Mesodermal cell (in vitro differentiated cells): ENCODE measurements around the gene ARID2.

Source experiments
- H3K27ac ChIP-seq: 2 replicates; pipeline ENCODE4 v1.7.0; 2013; ENCODE audit warnings: mild to moderate bottlenecking, low read depth, low read length, moderate library complexity; ENCODE audit not compliant: severe bottlenecking
- H3K36me3 ChIP-seq: 2 replicates; pipeline ENCODE4 v1.7.1; 2013; ENCODE audit warnings: mild to moderate bottlenecking, low read length, moderate library complexity; ENCODE audit not compliant: control insufficient read depth, insufficient read depth
- H3K4me1 ChIP-seq: one replicate; pipeline ENCODE4 v1.7.1; 2013; ENCODE audit warnings: mild to moderate bottlenecking, low read length; ENCODE audit not compliant: insufficient read depth, control insufficient read depth, poor library complexity, severe bottlenecking
- H3K4me3 ChIP-seq: 2 replicates; pipeline ENCODE4 v1.7.0; 2013; ENCODE audit warnings: low read length, control low read depth, mild to moderate bottlenecking; ENCODE audit not compliant: insufficient read depth, poor library complexity, severe bottlenecking; ENCODE audit errors: extremely low read depth
- H3K9me3 ChIP-seq: 2 replicates; pipeline ENCODE4 v1.7.1; 2013; ENCODE audit warnings: mild to moderate bottlenecking, low read length, moderate library complexity; ENCODE audit not compliant: control insufficient read depth
- WGBS, 2 experiments: methylation state at CpG; one replicate each; pipeline ENCODE4 v1.1.5; 2013; ENCODE audit warnings: missing lambda C conversion rate in 2 of 2; ENCODE audit not compliant: insufficient coverage in 2 of 2; 5-methylcytosine and 5-hydroxymethylcytosine counted together

Gene ARID2

GRCh38 chr12:45852508-45852907, 123.0 kb downstream of the ARID2 start:
- no peak overlapping the region for H3K4me3 ChIP-seq
- H3K9me3 ChIP-seq, result no peaks in the 10 kb centered on the region
- WGBS, 2 experiments, result 87 to 98% methylated on average over 5 of the region's 7 CpGs
- H3K27ac ChIP-seq, result no peak overlapping the region
- peaks cover 55% of the 10 kb centered on the region for H3K36me3 ChIP-seq
- H3K4me1 ChIP-seq, result no peaks in the 10 kb centered on the region

- Histone ChIP-seq H3K36me3 (peaks cover 58% of the 10 kb centered on the region), H3K27ac (no peak overlapping the region), H3K9me3 (no peaks in the 10 kb centered on the region), H3K4me3 (no peak overlapping the region), H3K4me1 (no peaks in the 10 kb centered on the region)
- 100% methylated on average over 1 to 3 of the region's 3 CpGs for WGBS, 2 experiments
These were observed 124.0 kb downstream of the ARID2 start for GRCh38 chr12:45853550-45853949.

GRCh38 chr12:45863332-45863731, 133.8 kb downstream of the ARID2 start:
- Histone ChIP-seq H3K9me3 (no peaks in the 10 kb centered on the region), H3K36me3 (peaks cover 33% of the 10 kb centered on the region), H3K4me3 (no peak overlapping the region), H3K4me1 (no peaks in the 10 kb centered on the region), H3K27ac (no peak overlapping the region)
- WGBS, 2 experiments, result 83 to 100% methylated on average over 1 of the region's 2 CpGs

- Histone ChIP-seq H3K27ac (no peak overlapping the region), H3K4me3 (no peak overlapping the region), H3K36me3 (peaks cover 47% of the 10 kb centered on the region), H3K4me1 (no peaks in the 10 kb centered on the region), H3K9me3 (no peaks in the 10 kb centered on the region)
- no CpG with 5 or more reads among the region's 1 CpG for WGBS, 2 experiments
These were observed 136.8 kb downstream of the ARID2 start for GRCh38 chr12:45866299-45866698.

GRCh38 chr12:45872446-45872845, 142.9 kb downstream of the ARID2 start:
- WGBS, 2 experiments, result 100% methylated on average over 1 of the region's 7 CpGs; no CpG with 5 or more reads in 1 of the 2 experiments
- H3K36me3 ChIP-seq, result peaks cover 74% of the 10 kb centered on the region
- H3K4me1 ChIP-seq, result no peaks in the 10 kb centered on the region
- H3K4me3 ChIP-seq, result no peak overlapping the region
- no peaks in the 10 kb centered on the region for H3K9me3 ChIP-seq
- no peak overlapping the region for H3K27ac ChIP-seq

GRCh38 chr12:45877069-45877468, 147.6 kb downstream of the ARID2 start:
- Histone ChIP-seq H3K36me3 (peaks cover 70% of the 10 kb centered on the region), H3K9me3 (no peaks in the 10 kb centered on the region), H3K4me1 (peaks cover 18% of the 10 kb centered on the region), H3K27ac (no peak overlapping the region), H3K4me3 (no peak overlapping the region)
- WGBS, 2 experiments, result 90 to 100% methylated on average over 4 of the region's 5 CpGs

- H3K4me3 ChIP-seq, result no peak overlapping the region
- WGBS, 2 experiments, result 75 to 83% methylated on average over 1 to 2 of the region's 8 CpGs
- peaks cover 18% of the 10 kb centered on the region for H3K4me1 ChIP-seq
- peak overlapping the region; percentile 68 for H3K27ac ChIP-seq
- peaks cover 60% of the 10 kb centered on the region for H3K36me3 ChIP-seq
- no peaks in the 10 kb centered on the region for H3K9me3 ChIP-seq
These were observed 149.2 kb downstream of the ARID2 start for GRCh38 chr12:45878630-45879255.

GRCh38 chr12:45879363-45879895, 149.9 kb downstream of the ARID2 start:
- Histone ChIP-seq H3K4me1 (peaks cover 18% of the 10 kb centered on the region), H3K36me3 (peaks cover 60% of the 10 kb centered on the region), H3K27ac (peak overlapping the region; percentile 68), H3K4me3 (no peak overlapping the region), H3K9me3 (peaks cover 1% of the 10 kb centered on the region)
- 82% methylated on average over 2 of the region's 2 CpGs; no CpG with 5 or more reads in 1 of the 2 experiments for WGBS, 2 experiments

GRCh38 chr12:45880533-45880932, 151.0 kb downstream of the ARID2 start:
- 78% methylated on average over 1 of the region's 2 CpGs; no CpG with 5 or more reads in 1 of the 2 experiments for WGBS, 2 experiments

GRCh38 chr12:45883187-45883586, 153.7 kb downstream of the ARID2 start:
- WGBS, 2 experiments, result no CpG with 5 or more reads among the region's 1 CpG
- H3K9me3 ChIP-seq, result peaks cover 14% of the 10 kb centered on the region
- no peak overlapping the region for H3K27ac ChIP-seq
- H3K4me1 ChIP-seq, result peaks cover 12% of the 10 kb centered on the region
- peaks cover 53% of the 10 kb centered on the region for H3K36me3 ChIP-seq
- no peak overlapping the region for H3K4me3 ChIP-seq

More at GRCh38 chr12:45880533-45880932, 151.0 kb downstream of the ARID2 start:
- H3K36me3 ChIP-seq, result peaks cover 56% of the 10 kb centered on the region
- H3K4me3 ChIP-seq, result no peak overlapping the region
- H3K4me1 ChIP-seq, result peaks cover 18% of the 10 kb centered on the region
- H3K27ac ChIP-seq, result no peak overlapping the region
- peaks cover 8% of the 10 kb centered on the region for H3K9me3 ChIP-seq

GRCh38 chr12:45886685-45887084, 157.2 kb downstream of the ARID2 start:
- Histone ChIP-seq H3K27ac (no peak overlapping the region), H3K4me3 (no peak overlapping the region), H3K4me1 (no peaks in the 10 kb centered on the region), H3K9me3 (peaks cover 14% of the 10 kb centered on the region), H3K36me3 (peaks cover 42% of the 10 kb centered on the region)
- 100% methylated on average over 1 of the region's 1 CpG for WGBS, 2 experiments
